Keratinocyte (primary cell): ENCODE data around the gene RSL1D1. TPM values are rescaled to one million over a fixed set of nuclear protein-coding genes. Genes with fewer than 3 reads are reported as not detected.

Source experiments
- DNase-seq: peaks from one replicate; pipeline ENCODE4 v3.0.0-alpha.2; 2011; ENCODE audit warnings: low read depth, missing footprints, low spot score
- FAIRE-seq: peaks from 2 replicates; lab custom pipeline; 2011; peaks lifted over from hg19 to GRCh38; lab: Jason Lieb, UNC
- H2AFZ ChIP-seq: 2 replicates; pipeline ENCODE4 v1.6.0; 2012; ENCODE audit warnings: low read length, control low read depth, inconsistent platforms; ENCODE audit not compliant: control insufficient read depth
- H3K27ac ChIP-seq: 2 replicates; pipeline ENCODE4 v1.5.1; 2011; ENCODE audit warnings: low read length; ENCODE audit not compliant: control insufficient read depth, insufficient read depth
- H3K27me3 ChIP-seq: 3 replicates; pipeline ENCODE4 v1.6.0; 2011; ENCODE audit warnings: low read length; ENCODE audit not compliant: control insufficient read depth, insufficient read depth; ENCODE audit errors: extremely low read depth
- H3K36me3 ChIP-seq, 2 experiments: 2 replicates in 1 of 2; 3 replicates in 1 of 2; pipeline ENCODE4 v1.5.1; 2011; ENCODE audit warnings: low read length in 2 of 2, mild to moderate bottlenecking in 1 of 2; ENCODE audit not compliant: control insufficient read depth in 2 of 2, insufficient read depth in 2 of 2; ENCODE audit errors: extremely low read depth in 1 of 2
- H3K4me1 ChIP-seq: 3 replicates; pipeline ENCODE4 v1.5.1; 2011; ENCODE audit warnings: low read length; ENCODE audit not compliant: control insufficient read depth, insufficient read depth; ENCODE audit errors: extremely low read depth
- H3K4me2 ChIP-seq: 3 replicates; pipeline ENCODE4 v1.6.0; 2011; ENCODE audit warnings: low read depth, low read length; ENCODE audit not compliant: control insufficient read depth, insufficient read depth; ENCODE audit errors: extremely low read depth
- H3K4me3 ChIP-seq, 3 experiments: fragments of 200-600 bp in 1 of 3; sonication (generic) in 1 of 3; 2 replicates in 2 of 3; 3 replicates in 1 of 3; pipeline ENCODE4 v1.5.1; 2011 to 2016; ENCODE audit warnings: low read length in 3 of 3, mild to moderate bottlenecking in 3 of 3, control low read depth in 2 of 3, inconsistent platforms in 1 of 3, low read depth in 1 of 3, mixed read lengths in 1 of 3, mixed run types in 1 of 3, moderate library complexity in 1 of 3; ENCODE audit not compliant: control insufficient read depth in 2 of 3, insufficient read depth in 2 of 3; ENCODE audit errors: extremely low read depth in 1 of 3
- H3K79me2 ChIP-seq: 2 replicates; pipeline ENCODE4 v1.6.0; 2012; ENCODE audit warnings: low read length; ENCODE audit not compliant: control insufficient read depth, insufficient read depth
- H3K9ac ChIP-seq: 3 replicates; pipeline ENCODE4 v1.6.0; 2011; ENCODE audit warnings: low read length; ENCODE audit not compliant: control insufficient read depth, insufficient read depth; ENCODE audit errors: extremely low read depth
- H3K9me1 ChIP-seq: 3 replicates; pipeline ENCODE4 v1.6.0; 2011; ENCODE audit warnings: low read length; ENCODE audit not compliant: control insufficient read depth, insufficient read depth; ENCODE audit errors: extremely low read depth
- H3K9me3 ChIP-seq: 2 replicates; pipeline ENCODE4 v1.5.1; 2012; ENCODE audit warnings: low read depth, low read length; ENCODE audit not compliant: control insufficient read depth
- H4K20me1 ChIP-seq: 3 replicates; pipeline ENCODE4 v1.6.0; 2011; ENCODE audit warnings: low read length; ENCODE audit not compliant: control insufficient read depth, insufficient read depth; ENCODE audit errors: extremely low read depth
- CTCF ChIP-seq, 3 experiments: IDR thresholded peaks in 1 of 3; conservative IDR thresholded peaks in 1 of 3; optimal IDR thresholded peaks in 1 of 3; 2 replicates in 2 of 3; 3 replicates in 1 of 3; pipeline versions ENCODE3 to v1.5.1; 2011; ENCODE audit warnings: low read length in 3 of 3, mild to moderate bottlenecking in 3 of 3, moderate library complexity in 2 of 3, control low read depth in 1 of 3, inconsistent platforms in 1 of 3; ENCODE audit not compliant: insufficient read depth in 2 of 3; ENCODE audit errors: extremely low read depth in 1 of 3
- EZH2 ChIP-seq: IDR thresholded peaks from one replicate; pipeline ENCODE4 v1.6.1; 2012; ENCODE audit warnings: inconsistent platforms, mild to moderate bottlenecking, low read length, moderate library complexity
- dilution Hi-C: fragments of 300-500 bp; cut with MboI; formaldehyde crosslinking; loops from one replicate; pipeline ENCODE4 v1.7.0; 2020; ENCODE audit warnings: low sequenced_read_pairs; ENCODE audit not compliant: extremely low pct_ligation_motif_present
- polyA plus RNA-seq, 5 experiments: library from polyadenylated mRNA; depleted of rRNA in 3 of 5; stranded (reverse) in 3 of 5; stranded (forward) in 1 of 5; unstranded in 1 of 5; fragments of >200 nt; gene quantifications; 1 replicate in 1 of 5; 2 replicates in 3 of 5; 3 replicates in 1 of 5; pipeline versions ENCODE4 v1.2.1 to v1.2.3, GENCODE V29; 2011 to 2012; ENCODE audit warnings: missing spikeins in 2 of 5, low read depth in 1 of 5, low replicate concordance in 1 of 5

Gene RSL1D1
- polyA plus RNA-seq, 1 donor (not counting 4 experiments of a cell fraction or from before 2014, with no cell fraction given) = 185 TPM

- Histone ChIP-seq H3K79me2 (no peaks in the 10 kb centered on the region), H3K9ac (no peak overlapping the region), H4K20me1 (no peaks in the 10 kb centered on the region), H3K4me1 (peaks cover 6% of the 10 kb centered on the region), H3K4me2 (no peak overlapping the region), H3K36me3 (peaks cover 7 to 17% of the 10 kb centered on the region in 2 experiments), H3K9me1 (no peaks in the 10 kb centered on the region), H3K9me3 (no peaks in the 10 kb centered on the region), H3K27ac (no peak overlapping the region), H2AFZ (no peak overlapping the region), H3K27me3 (no peaks in the 10 kb centered on the region), H3K4me3 (no peak overlapping the region)
- DNase-seq = no peak
- TF ChIP-seq CTCF (optimal IDR thresholded peaks at IDR 0.05 in 1 of 3, IDR thresholded peaks at IDR 0.05 in 1 of 3, conservative IDR thresholded peaks at IDR 0.05 in 1 of 3; ENCODE audit: extremely low read depth in 1 of 3, insufficient read depth in 2 of 3, low read length in 3 of 3) = no peak
- TF ChIP-seq EZH2 = no peak
- FAIRE-seq = no peak
- dilution Hi-C loops = no loop called here
These were observed 18.2 kb upstream of the RSL1D1 start for GRCh38 chr16:11869353-11870228.

GRCh38 chr16:11868412-11868980 lies 17.2 kb upstream of the RSL1D1 start:
- peaks cover 6% of the 10 kb centered on the region for H3K4me1 ChIP-seq
- H3K9ac ChIP-seq = no peak overlapping the region
- H3K9me1 ChIP-seq = no peaks in the 10 kb centered on the region
- no peaks in the 10 kb centered on the region for H4K20me1 ChIP-seq
- DNase-seq = no peak
- TF ChIP-seq EZH2 (no peak), CTCF (optimal IDR thresholded peaks at IDR 0.05 in 1 of 3, IDR thresholded peaks at IDR 0.05 in 1 of 3, conservative IDR thresholded peaks at IDR 0.05 in 1 of 3; ENCODE audit: extremely low read depth in 1 of 3, insufficient read depth in 2 of 3, low read length in 3 of 3) (no peak)
- no peaks in the 10 kb centered on the region for H3K9me3 ChIP-seq
- no peaks in the 10 kb centered on the region for H3K79me2 ChIP-seq
- no peak overlapping the region for H2AFZ ChIP-seq
- dilution Hi-C loops = no loop called here
- no peak overlapping the region for H3K27ac ChIP-seq
- H3K27me3 ChIP-seq = no peaks in the 10 kb centered on the region
- H3K4me2 ChIP-seq = no peak overlapping the region
- no peak for FAIRE-seq
- no peak overlapping the region for H3K4me3 ChIP-seq
- peaks cover 5 to 17% of the 10 kb centered on the region in 2 experiments for H3K36me3 ChIP-seq
